Stomach (tissue), 4 donors: ENCODE measurements around the gene HPDL.

Experiments used
- CTCF ChIP-seq, 7 experiments: fragments of 450-650 bp in 4 of 7; fragments of 200-600 bp in 3 of 7; sonication (generic) in 3 of 7; IDR thresholded peaks; one replicate each; pipeline ENCODE4 v1.5.1; 2016 to 2019; ENCODE audit warnings: antibody characterized with exemption in 7 of 7, control low read depth in 2 of 7, mild to moderate bottlenecking in 1 of 7
- EP300 ChIP-seq: sonication (generic); formaldehyde crosslinking; IDR thresholded peaks from one replicate; pipeline ENCODE4 v1.6.1; 2017; ENCODE audit warnings: antibody characterized with exemption

GRCh38 chr1:45304311-45305081 lies 22.2 kb upstream of the HPDL start:
- TF ChIP-seq EP300 (no peak), CTCF (IDR thresholded peaks at IDR 0.05) (no peak)
